ENCODE results near the gene NDUFA6.
"Not testable (repeated sequence)": the region's sequence is repeated elsewhere in the genome, so short reads cannot be mapped to it uniquely, and the experiment has no call there.

The NDUFA6 gene

GRCh38 chr22:42114721-42115120 lies 24.1 kb upstream of the NDUFA6 start:
- peak; percentile 31 for DNase-seq (ENCODE audit: low read depth)
- H3K4me3 ChIP-seq (replicated peaks; ENCODE audit: low read depth, low read length) = no peak overlapping the region
- TF ChIP-seq CTCF (IDR thresholded peaks at IDR 0.05; ENCODE audit: low read length, missing control alignments) = peak; percentile 28

GRCh38 chr22:42112793-42113192 lies 22.2 kb upstream of the NDUFA6 start:
- DNase-seq (ENCODE audit: low read depth) = peak; percentile 18
- peak; percentile 23 for TF ChIP-seq CTCF (IDR thresholded peaks at IDR 0.05; ENCODE audit: low read length, missing control alignments)

DNA sequence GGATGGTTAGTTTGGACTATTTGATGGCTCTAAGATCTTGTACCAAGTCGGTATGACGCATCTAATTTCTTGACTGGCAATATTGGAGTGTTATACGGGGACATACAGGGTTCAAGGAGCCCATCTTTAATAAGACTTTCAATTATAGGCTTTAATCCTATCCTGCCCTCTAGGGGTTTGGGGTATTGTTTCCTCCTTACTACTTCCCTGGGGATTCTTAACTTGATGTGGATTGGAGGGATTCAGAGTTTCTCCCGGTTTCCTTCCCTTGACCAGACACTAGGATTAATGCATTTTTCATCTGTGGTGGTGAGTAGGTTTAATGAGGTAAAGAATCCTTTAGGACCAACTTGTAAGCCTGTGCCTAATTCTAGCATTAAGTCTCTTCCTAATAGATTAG lies 21.2 kb upstream of the NDUFA6 start:
- DNase-seq (ENCODE audit: low read depth) = no peak
- TF ChIP-seq CTCF (IDR thresholded peaks at IDR 0.05; ENCODE audit: low read length, missing control alignments) = no peak
- no peak overlapping the region for H3K4me3 ChIP-seq (replicated peaks; ENCODE audit: low read depth, low read length)

More at GRCh38 chr22:42112793-42113192, 22.2 kb upstream of the NDUFA6 start:
- not testable (repeated sequence) for H3K4me3 ChIP-seq (replicated peaks; ENCODE audit: low read depth, low read length)

DNA sequence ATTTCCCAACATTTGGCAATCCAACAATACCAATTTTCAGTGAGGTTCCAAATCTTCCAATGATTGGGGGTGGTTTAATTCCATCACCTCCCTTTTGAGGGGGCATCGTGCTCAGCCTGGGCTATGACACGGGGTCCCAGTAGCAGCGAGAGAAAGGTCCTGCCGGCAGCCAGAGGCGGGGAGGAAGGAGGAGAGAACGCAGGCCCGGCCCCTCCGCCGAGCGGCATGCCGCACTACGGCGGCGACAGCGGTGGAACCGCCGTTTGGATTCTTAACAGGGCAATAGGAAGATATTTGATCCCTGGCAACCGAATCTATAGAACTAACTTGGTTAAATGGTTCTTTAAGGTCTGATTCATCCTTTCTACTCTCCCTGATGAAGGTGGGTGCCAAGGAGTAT lies 18.3 kb upstream of the NDUFA6 start:
- no peak for DNase-seq (ENCODE audit: low read depth)
- no peak overlapping the region for H3K4me3 ChIP-seq (replicated peaks; ENCODE audit: low read depth, low read length)
- TF ChIP-seq CTCF (IDR thresholded peaks at IDR 0.05; ENCODE audit: low read length, missing control alignments) = no peak

GRCh38 chr22:42104332-42104860 lies 13.8 kb upstream of the NDUFA6 start:
- DNase-seq (ENCODE audit: low read depth); H3K4me3 ChIP-seq (replicated peaks; ENCODE audit: low read depth, low read length): not testable (repeated sequence)

DNA sequence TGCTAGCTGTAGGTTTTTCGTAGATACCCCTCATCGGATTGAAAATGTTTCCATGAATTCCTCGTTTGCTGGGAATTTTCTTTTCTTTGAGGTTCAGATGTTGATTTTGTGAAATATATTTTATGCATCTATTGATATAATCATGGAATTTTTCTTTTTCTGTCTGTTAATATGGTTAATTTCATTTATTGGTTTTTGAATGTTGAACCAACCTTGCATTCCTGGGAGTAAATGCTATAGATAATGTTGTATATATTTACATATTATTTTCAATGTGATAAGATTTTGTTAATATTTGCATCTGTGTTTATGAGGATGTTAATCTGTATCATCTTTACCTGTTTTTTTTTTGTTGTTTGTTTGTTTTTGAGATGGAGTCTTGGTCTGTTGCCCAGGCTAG lies 10.6 kb upstream of the NDUFA6 start:
- DNase-seq (ENCODE audit: low read depth) = peak; percentile 7
- no peak for TF ChIP-seq CTCF (IDR thresholded peaks at IDR 0.05; ENCODE audit: low read length, missing control alignments)
- H3K4me3 ChIP-seq (replicated peaks; ENCODE audit: low read depth, low read length) = no peak overlapping the region

GRCh38 chr22:42091455-42091782 lies 847 bp upstream of the NDUFA6 start:
- H3K4me3 ChIP-seq (replicated peaks; ENCODE audit: low read depth, low read length) = peak overlapping the region; percentile 92
- DNase-seq (ENCODE audit: low read depth) = no peak
- TF ChIP-seq CTCF (IDR thresholded peaks at IDR 0.05; ENCODE audit: low read length, missing control alignments) = no peak

Measured in fibroblast of pulmonary artery (primary cell).